DOHH2 (cell line): ENCODE results near the gene LTA4H.

Experiments used
- EZH2phosphoT487 ChIP-seq: fragments of 200-600 bp; sonication (generic); IDR thresholded peaks from 2 replicates; pipeline ENCODE4 v1.6.1; 2017; ENCODE audit warnings: borderline replicate concordance, mild to moderate bottlenecking, antibody characterized with exemption, low read length, moderate library complexity, mixed read lengths
- TF ChIP-seq, protein P1 (sequence below): fragments of 200-600 bp; sonication (generic); IDR thresholded peaks from one replicate; pipeline ENCODE4 v1.5.1; 2014; ENCODE audit warnings: antibody characterized with exemption, mild to moderate bottlenecking, low read depth, low read length; ENCODE audit not compliant: poor library complexity, severe bottlenecking

DNA sequence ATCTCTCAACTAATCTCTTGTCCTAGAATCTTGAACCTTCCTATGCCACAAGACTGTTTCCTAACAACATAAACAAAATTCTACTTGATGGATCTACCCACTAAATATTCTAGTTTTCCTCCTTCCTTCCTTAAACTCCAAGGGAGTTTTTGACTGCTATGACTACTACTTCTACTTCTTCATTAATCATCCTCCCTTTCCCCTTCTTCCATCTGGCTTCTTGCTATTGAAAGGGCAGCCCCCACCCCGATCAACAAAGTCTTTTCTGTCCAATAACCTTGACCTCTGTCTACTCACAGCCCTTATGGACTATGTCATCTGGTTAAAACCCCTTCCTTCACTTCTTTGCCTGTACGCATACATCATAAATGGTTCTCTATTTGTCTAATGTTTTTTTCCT, 5.6 kb downstream of the LTA4H start:
- TF ChIP-seq, protein P1, sequence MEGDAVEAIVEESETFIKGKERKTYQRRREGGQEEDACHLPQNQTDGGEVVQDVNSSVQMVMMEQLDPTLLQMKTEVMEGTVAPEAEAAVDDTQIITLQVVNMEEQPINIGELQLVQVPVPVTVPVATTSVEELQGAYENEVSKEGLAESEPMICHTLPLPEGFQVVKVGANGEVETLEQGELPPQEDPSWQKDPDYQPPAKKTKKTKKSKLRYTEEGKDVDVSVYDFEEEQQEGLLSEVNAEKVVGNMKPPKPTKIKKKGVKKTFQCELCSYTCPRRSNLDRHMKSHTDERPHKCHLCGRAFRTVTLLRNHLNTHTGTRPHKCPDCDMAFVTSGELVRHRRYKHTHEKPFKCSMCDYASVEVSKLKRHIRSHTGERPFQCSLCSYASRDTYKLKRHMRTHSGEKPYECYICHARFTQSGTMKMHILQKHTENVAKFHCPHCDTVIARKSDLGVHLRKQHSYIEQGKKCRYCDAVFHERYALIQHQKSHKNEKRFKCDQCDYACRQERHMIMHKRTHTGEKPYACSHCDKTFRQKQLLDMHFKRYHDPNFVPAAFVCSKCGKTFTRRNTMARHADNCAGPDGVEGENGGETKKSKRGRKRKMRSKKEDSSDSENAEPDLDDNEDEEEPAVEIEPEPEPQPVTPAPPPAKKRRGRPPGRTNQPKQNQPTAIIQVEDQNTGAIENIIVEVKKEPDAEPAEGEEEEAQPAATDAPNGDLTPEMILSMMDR, result no peak
- TF ChIP-seq EZH2phosphoT487, result no peak
